SH-SY5Y (cell line): ENCODE data around the gene STAP2.

Experiments
- GATA2 ChIP-seq: IDR thresholded peaks from 2 replicates; pipeline ENCODE4 v1.6.1; 2011; ENCODE audit warnings: mild to moderate bottlenecking, low read depth, low read length
- GATA3 ChIP-seq: IDR thresholded peaks from 2 replicates; pipeline ENCODE4 v1.6.1; 2011; ENCODE audit warnings: low read depth, mild to moderate bottlenecking, low read length, moderate library complexity

Gene STAP2

DNA sequence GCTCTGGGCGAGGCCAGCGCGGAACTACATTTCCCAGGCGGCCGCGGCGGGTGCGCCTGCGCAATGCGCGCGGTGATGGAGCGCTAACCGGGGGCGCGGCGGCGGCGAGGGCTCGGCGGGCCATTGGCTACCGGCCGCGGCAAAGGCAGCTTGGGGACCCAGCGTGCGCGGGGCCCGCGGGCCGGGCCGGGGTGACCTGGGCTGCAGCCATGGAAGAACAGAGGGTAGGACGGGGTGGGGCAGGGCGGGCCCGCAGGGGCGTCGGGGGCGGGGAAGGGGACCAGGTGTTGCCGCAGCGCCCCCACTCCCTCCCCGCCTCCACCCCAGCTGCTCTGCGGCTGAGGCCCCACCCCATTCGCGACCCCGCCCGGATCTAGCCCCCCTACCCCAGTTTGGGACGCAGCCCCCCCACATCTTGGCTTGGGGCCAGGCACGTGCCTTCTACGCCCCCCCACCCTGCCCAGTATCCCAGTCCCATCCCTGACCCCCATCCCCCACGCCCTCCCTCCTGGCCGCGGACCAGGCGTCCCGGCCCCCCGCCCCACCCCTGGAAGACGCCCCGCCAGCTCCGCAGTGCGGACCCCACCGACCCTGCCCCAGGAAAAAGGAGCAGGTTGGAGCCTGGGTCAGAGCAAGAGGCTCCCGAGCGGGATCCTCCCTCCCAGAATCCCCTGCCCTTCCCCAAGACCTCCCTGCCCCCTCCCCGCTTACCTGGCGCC lies 33.9 kb downstream of the STAP2 start, which contains the start of gene FSD1:
Gene FSD1 (plus strand): TSS at position 61 of the 719 bp plus-strand sequence. CDS start 149 bp downstream, at position 210.
- TF ChIP-seq GATA2 (no peak), GATA3 (no peak)

DNA sequence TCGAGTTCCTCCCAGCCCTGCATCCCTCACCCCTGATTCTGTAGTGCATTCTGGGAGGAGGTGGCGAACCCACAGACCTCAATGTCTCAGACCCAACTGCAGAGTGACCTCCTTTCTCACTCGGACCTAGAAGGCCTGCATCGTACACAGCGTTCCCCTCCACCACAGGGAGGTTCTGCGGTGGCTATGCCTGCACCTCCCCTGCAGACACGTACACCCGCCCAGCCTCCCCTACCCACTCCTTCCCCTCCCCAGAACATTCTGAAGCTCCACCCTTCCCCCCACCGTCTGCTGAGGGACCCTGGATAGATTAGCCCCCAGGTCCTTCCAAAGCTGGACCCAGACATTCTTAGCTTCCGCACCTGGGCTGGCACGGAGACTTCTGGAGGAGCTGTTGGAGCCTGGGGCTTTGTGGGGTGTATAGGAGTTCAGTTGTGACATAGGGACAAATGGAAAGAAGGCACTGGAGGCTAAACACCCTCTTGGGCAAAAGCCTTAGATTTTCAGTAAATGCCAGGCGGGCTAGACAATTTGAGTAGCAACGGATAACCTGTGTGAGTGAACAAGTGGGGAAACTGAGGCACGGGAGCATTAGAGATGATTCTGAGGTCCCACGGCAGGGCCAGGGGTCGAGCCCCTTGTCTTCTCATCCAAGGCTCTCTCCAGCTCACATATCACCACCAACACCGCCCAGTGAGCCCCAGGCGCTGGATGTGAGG lies 34.6 kb downstream of the STAP2 start:
- TF ChIP-seq GATA2 (no peak), GATA3 (no peak)

- no peak for TF ChIP-seq GATA2
- TF ChIP-seq GATA3: no peak
These were observed 36.4 kb downstream of the STAP2 start, which contains the start of gene TMIGD2 for GRCh38 chr19:4302243-4302640. TMIGD2 (minus strand) TSS chr19:4302389; CDS start chr19:4302385, 4 bp downstream.

- TF ChIP-seq GATA3 (no peak), GATA2 (no peak)
These were observed 36.9 kb downstream of the STAP2 start for GRCh38 chr19:4301590-4302242.

DNA sequence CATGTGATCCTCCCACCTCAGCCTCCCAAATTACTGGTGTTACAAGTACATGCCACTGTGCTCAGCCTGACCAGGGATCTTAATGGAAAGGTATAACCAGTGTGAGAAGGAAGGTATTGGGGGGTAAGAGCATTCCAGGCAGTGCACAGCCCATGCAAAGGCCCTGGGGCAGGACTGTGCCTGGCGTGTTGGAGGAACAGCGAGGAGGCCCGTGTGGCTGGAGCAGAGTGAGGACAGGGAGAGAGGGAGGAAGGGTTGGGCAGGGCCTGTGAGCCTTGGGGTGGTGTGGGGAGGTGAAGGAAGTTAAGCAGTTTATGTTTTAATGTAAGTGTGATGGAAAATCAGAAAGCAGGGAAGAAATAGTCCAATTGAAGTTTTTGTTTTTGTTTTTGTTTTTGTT lies 38.0 kb downstream of the STAP2 start:
- TF ChIP-seq GATA3 (no peak), GATA2 (no peak)

DNA sequence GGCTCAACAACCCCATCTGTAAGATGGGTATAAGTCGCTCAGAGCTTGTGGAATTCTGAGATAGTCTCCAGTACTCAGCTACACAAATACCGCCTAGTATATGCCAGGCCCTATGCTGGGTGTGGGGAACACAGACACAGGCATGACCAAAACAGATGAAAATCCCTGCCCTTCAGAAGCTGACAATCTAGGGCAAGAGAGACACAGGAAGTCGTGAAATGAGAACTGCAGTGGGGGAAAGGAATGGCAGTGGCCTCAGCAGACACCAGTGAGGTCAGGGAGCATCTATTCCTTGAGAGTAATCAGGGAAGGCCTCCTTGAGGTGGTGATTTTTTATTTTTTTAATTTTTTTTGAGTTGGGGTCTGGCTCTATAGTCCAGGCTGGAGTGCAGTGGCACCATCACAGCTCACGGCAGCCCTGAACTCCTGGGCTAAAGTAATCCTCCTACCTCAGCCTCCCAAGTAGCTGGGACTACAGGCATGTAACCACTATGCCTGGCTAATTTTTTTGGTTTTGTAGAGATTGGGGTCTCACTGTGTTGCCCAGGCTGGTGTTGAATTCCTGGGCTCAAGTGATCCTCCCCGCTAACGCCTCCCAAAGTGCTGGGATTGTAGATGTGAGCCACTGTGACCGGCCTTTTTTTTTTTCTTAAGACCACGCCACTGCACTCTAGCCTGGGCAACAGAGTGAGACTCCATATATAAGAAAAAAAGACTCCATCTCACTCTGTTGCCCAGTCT lies 39.6 kb downstream of the STAP2 start:
- TF ChIP-seq GATA2 (no peak), GATA3 (no peak)

GRCh38 chr19:4297901-4298809 lies 40.5 kb downstream of the STAP2 start:
- no peak for TF ChIP-seq GATA2

DNA sequence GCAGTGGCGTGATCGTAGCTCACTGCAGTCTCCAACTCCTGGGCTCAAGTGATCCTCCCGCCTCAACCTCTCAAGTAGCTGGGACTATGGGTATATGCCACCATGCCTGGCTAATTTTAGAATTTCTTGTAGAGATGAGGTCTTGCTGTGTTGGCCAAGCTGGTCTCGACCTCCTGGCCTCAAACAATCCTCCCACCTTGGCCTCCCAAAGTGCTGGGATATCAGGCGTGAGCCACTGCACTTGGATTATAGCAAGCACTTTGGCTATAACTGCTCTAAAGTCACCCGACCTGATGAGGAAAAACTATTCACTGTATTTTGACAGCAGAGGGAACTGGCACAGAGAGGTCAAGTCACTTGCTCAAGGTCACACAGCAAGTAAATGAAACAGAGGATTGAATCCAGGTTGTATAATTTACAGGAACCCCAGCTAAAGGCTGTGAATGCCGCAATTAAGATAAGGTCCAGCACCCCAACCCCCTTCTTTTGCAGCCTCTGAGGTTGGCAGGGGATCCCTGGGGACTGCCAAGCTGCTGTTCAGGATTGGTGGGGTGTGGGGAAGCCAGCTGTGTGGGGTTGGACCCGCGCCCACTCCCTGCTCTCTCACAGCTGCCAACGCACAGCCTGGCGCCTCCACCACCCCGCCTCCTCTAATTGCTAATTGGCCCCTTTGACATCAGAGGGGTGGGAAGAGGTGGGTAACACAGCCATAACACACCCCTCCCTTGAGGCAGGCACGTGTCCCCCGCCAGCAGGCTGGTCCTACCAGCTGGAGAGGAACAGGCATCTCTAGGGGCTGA lies 42.5 kb downstream of the STAP2 start:
- no peak for TF ChIP-seq GATA3
- no peak for TF ChIP-seq GATA2

- TF ChIP-seq GATA2 (no peak), GATA3 (no peak)
These were observed 44.2 kb downstream of the STAP2 start for GRCh38 chr19:4294389-4294788.

- TF ChIP-seq GATA3 (no peak), GATA2 (no peak)
These were observed 46.1 kb downstream of the STAP2 start for GRCh38 chr19:4292515-4292914.

DNA sequence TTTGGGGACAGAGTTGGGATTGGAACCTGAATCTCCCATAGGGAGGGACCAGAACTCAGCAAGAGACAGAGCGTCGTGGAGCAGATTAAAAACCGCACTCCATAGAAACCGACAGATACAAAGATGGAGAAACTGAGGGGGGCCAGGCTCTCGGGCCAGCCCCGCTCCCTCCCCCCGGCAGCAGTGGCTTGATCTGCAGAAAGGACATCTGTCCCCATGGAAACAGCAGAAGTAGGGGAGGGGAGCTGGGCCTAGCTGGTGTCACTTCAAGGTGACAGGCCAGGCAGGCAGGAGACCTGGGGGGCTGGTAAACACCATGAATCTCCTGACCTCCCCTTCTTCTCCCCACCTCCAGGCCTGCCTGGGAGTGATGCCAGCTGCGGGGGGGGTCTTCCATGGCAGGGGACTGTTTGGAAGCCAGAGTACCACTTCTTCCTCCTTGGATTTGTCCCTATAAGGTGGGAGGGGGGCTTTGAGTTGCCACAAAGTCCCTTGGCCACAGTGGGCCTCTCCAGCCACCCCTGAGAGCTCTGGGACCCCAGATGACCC lies 47.4 kb downstream of the STAP2 start:
- TF ChIP-seq GATA3 (no peak), GATA2 (no peak)

DNA sequence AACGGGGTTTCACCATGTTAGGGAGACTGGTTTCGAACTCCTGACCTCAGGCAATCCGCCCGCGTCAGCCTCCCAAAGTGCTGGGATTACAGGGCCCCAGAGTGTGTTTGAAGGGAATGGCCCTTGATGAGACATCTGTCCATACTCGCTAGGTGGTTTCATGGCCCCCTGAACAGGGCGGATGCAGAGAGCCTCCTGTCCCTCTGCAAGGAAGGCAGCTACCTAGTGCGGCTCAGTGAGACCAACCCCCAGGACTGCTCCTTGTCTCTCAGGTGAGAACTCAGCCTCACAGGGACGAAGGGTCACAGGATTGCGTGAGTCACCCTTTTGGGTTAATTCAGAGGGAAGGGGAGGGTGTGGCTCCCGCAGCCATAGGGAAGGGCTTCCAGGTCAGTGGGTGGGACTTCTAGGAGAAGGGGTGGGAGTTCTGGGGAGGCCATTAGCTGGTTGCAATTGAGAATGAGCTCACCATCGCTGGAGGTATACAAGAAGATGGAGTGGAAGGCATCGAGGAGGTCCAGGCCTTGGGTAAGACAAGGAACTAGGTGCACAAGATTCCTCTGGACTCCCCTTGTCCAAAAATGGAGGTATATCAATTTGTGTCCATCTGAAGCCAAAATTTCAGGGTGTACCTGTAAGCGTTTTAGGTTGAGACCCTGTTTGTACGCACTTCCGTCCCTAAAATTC lies 50.4 kb downstream of the STAP2 start:
- TF ChIP-seq GATA3 (no peak), GATA2 (no peak)
